ENCODE measurements around the gene ZNF385A. TPM values are rescaled to one million over a fixed set of nuclear protein-coding genes. Genes with fewer than 3 reads are reported as not detected.

ZNF385A gene
- total and polyA plus RNA-seq, 2 donors (not counting 3 experiments of a cell fraction or from before 2014, with no cell fraction given), result 1.6 to 7.9 TPM

DNA sequence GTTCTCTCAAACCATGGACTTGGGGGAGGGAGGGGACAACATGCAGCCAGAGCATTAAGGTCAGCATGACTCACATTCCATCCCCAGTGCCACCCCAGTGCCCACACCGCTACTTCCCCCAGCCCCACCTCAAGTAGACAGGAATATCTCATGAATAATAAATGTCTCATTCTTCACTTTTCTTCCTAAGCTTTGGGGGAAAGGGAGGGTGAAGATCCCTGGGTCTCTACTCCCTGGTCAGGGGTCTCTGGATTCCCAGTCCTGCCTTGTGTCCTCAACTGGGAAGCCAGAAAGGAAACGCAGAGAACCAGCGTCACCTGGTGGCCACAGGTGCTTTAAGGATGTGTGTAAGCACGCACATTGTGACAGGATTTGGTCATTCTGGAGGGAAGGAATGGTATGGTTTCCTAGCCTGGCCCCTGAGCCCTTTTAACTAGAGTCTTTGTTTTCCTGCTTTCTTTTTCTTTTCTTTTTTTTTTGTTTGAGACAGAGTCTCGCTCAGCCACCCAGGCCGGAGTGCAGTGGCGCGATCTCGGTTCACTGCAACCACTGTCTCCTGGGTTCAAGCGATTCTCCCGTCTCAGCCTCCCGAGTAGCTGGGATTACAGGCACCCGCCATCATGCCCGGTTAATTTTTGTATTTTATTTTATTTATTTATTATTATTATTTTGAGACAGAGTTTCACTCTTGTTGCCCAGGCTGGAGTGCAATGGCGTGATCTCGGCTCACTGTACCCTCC is 23.6 kb downstream of the ZNF385A start:
- H3K4me2 ChIP-seq (ENCODE audit: insufficient read depth, low read length), result no peak overlapping the region
- peak; percentile 87 for FAIRE-seq
- no peaks in the 10 kb centered on the region for H3K9me1 ChIP-seq (replicated peaks; ENCODE audit: control insufficient read depth, extremely low read depth, insufficient read depth, low read length)
- TF ChIP-seq POLR2A (IDR thresholded peaks at IDR 0.05; ENCODE audit: low read depth, low read length) (no peak), POLR2AphosphoS5 (IDR thresholded peaks at IDR 0.05; ENCODE audit: insufficient read depth, low read depth, low read length) (no peak), JUN (IDR thresholded peaks at IDR 0.05; ENCODE audit: borderline replicate concordance, insufficient read depth, insufficient read length, low read depth) (peak; percentile 6), FOS (IDR thresholded peaks at IDR 0.05; ENCODE audit: borderline replicate concordance, insufficient read depth, low read length) (peak; percentile 49)
- TF ChIP-seq, protein P1, sequence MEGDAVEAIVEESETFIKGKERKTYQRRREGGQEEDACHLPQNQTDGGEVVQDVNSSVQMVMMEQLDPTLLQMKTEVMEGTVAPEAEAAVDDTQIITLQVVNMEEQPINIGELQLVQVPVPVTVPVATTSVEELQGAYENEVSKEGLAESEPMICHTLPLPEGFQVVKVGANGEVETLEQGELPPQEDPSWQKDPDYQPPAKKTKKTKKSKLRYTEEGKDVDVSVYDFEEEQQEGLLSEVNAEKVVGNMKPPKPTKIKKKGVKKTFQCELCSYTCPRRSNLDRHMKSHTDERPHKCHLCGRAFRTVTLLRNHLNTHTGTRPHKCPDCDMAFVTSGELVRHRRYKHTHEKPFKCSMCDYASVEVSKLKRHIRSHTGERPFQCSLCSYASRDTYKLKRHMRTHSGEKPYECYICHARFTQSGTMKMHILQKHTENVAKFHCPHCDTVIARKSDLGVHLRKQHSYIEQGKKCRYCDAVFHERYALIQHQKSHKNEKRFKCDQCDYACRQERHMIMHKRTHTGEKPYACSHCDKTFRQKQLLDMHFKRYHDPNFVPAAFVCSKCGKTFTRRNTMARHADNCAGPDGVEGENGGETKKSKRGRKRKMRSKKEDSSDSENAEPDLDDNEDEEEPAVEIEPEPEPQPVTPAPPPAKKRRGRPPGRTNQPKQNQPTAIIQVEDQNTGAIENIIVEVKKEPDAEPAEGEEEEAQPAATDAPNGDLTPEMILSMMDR (IDR thresholded peaks at IDR 0.05; ENCODE audit: extremely low read depth in 1 of 2, insufficient read depth in 1 of 2, low read depth in 1 of 2, low read length in 2 of 2), result peak; percentile 78 to 84
- peak overlapping the region; percentile 82 for H3K27ac ChIP-seq (ENCODE audit: insufficient read depth, low read depth, low read length)
- no TSS peak for BruUV-seq (replicated peaks)
- ChIA-PET POLR2A (no interaction called here), CTCF (interaction anchor here (0.7 to 7.8 kb wide), 18 partner anchors 10 to 355 kb away, joined by 3 to 61 read pairs (median 5); partner anchors contain the start of genes CBX5 and COPZ1)
- dilution Hi-C loops (cut with MboI; ENCODE audit: extremely low pct_ligation_motif_present, low sequenced_read_pairs) (no loop called here), intact Hi-C loops (cut with micrococcal nuclease) (loop anchor here (1.0 to 10.0 kb wide), 3 partner anchors 67 to 356 kb away; partner anchors contain the start of genes HOXC8 and HOXC9)
- no peak overlapping the region for H3K4me3 ChIP-seq (replicated peaks in 1 of 3; ENCODE audit: insufficient read depth in 1 of 3, low read depth in 1 of 3, low read length in 3 of 3)
- no peaks in the 10 kb centered on the region for H4K20me1 ChIP-seq (replicated peaks; ENCODE audit: control insufficient read depth, extremely low read depth, insufficient read depth, low read length)
- peak; percentile 81 for DNase-seq (ENCODE audit: low read depth, low spot score)
- no peak overlapping the region for H3K9ac ChIP-seq (replicated peaks; ENCODE audit: extremely low read depth, insufficient read depth, low read length)
- H2AFZ ChIP-seq (ENCODE audit: low read depth, low read length), result peak overlapping the region; percentile 24
- H3K79me2 ChIP-seq (ENCODE audit: control insufficient read depth, insufficient read depth, low read length), result no peaks in the 10 kb centered on the region
- peaks cover 27% of the 10 kb centered on the region for H3K4me1 ChIP-seq (ENCODE audit: control insufficient read depth, extremely low read depth, insufficient read depth, low read length)
- no peaks in the 10 kb centered on the region for H3K27me3 ChIP-seq (ENCODE audit: control insufficient read depth in 2 of 2, insufficient read depth in 2 of 2, low read length in 2 of 2)
- H3K36me3 ChIP-seq (ENCODE audit: control insufficient read depth in 2 of 2, extremely low read depth in 1 of 2, insufficient read depth in 2 of 2, low read length in 2 of 2), result no peaks in the 10 kb centered on the region
- H3K9me3 ChIP-seq (replicated peaks; ENCODE audit: control insufficient read depth, insufficient read depth, low read length), result no peaks in the 10 kb centered on the region

All from endothelial cell of umbilical vein (primary cell).